Measurements from ENCODE around the gene PCDH18.

DNA sequence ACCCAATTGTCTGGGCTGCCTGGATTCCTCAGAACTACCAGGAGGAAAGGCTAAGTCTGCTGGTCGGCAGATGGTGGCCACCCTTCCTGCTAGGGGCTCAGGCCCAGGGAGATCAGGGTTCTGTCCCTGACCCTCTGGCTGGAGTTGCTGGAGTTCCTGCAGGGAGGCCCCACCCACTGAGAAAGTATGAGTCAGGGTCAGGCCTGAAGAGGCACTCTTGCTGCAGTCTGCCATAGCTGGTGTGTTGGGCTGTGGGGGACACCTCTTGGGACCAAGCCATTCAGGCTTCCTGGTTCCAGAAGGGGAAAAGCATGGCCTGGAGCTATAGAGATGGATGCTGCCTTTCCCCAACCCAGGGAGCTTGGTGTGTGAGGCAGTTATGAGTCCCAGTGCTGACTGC, 40.4 kb upstream of the PCDH18 start:
- TF ChIP-seq SIN3A (IDR thresholded peaks at IDR 0.05; ENCODE audit: borderline replicate concordance, insufficient read depth, low read length) (no peak), POLR2AphosphoS5 (IDR thresholded peaks at IDR 0.05; ENCODE audit: low read depth, low read length) (no peak), TAF1 (IDR thresholded peaks at IDR 0.05; ENCODE audit: borderline replicate concordance, insufficient read depth, low read length) (no peak)
- TF ChIP-seq, protein P1, sequence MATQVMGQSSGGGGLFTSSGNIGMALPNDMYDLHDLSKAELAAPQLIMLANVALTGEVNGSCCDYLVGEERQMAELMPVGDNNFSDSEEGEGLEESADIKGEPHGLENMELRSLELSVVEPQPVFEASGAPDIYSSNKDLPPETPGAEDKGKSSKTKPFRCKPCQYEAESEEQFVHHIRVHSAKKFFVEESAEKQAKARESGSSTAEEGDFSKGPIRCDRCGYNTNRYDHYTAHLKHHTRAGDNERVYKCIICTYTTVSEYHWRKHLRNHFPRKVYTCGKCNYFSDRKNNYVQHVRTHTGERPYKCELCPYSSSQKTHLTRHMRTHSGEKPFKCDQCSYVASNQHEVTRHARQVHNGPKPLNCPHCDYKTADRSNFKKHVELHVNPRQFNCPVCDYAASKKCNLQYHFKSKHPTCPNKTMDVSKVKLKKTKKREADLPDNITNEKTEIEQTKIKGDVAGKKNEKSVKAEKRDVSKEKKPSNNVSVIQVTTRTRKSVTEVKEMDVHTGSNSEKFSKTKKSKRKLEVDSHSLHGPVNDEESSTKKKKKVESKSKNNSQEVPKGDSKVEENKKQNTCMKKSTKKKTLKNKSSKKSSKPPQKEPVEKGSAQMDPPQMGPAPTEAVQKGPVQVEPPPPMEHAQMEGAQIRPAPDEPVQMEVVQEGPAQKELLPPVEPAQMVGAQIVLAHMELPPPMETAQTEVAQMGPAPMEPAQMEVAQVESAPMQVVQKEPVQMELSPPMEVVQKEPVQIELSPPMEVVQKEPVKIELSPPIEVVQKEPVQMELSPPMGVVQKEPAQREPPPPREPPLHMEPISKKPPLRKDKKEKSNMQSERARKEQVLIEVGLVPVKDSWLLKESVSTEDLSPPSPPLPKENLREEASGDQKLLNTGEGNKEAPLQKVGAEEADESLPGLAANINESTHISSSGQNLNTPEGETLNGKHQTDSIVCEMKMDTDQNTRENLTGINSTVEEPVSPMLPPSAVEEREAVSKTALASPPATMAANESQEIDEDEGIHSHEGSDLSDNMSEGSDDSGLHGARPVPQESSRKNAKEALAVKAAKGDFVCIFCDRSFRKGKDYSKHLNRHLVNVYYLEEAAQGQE (IDR thresholded peaks at IDR 0.05; ENCODE audit: insufficient read depth in 1 of 2, low read depth in 2 of 2, low read length in 2 of 2), result no peak
